Stimulated activated CD8-positive, alpha-beta memory T cell treated with anti-CD3 and anti-CD28 coated beads, Interleukin-12 subunit alpha, Interleukin-12 subunit beta, amount 100 ng/mL, for 1 hour (primary cell): ENCODE data around the gene C14orf119.

ENCODE experiments used
- DNase-seq: peaks from one replicate; pipeline ENCODE4 v3.0.0-alpha.2; 2020; ENCODE audit warnings: low read depth

Gene C14orf119

DNA sequence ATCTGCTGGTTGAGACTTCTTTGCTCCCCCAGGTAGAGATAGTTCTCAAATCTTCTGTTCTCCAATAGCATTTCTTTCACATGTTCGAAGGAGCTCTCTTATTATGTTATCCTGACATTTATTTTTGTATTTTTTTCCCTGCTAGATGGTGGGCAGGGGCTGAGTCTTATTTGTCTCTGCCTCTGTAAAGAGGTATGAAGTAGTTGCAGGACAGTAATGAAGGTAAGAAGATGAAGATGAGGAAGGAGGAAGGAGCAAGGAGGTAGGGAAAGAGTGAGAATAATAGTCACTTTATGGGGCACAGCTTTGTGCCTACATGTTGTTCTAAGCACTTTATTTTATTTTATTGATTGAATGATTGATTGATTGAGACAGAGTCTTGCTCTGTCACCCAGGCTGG is 14.5 kb downstream of the C14orf119 start:
- DNase-seq = no peak

DNA sequence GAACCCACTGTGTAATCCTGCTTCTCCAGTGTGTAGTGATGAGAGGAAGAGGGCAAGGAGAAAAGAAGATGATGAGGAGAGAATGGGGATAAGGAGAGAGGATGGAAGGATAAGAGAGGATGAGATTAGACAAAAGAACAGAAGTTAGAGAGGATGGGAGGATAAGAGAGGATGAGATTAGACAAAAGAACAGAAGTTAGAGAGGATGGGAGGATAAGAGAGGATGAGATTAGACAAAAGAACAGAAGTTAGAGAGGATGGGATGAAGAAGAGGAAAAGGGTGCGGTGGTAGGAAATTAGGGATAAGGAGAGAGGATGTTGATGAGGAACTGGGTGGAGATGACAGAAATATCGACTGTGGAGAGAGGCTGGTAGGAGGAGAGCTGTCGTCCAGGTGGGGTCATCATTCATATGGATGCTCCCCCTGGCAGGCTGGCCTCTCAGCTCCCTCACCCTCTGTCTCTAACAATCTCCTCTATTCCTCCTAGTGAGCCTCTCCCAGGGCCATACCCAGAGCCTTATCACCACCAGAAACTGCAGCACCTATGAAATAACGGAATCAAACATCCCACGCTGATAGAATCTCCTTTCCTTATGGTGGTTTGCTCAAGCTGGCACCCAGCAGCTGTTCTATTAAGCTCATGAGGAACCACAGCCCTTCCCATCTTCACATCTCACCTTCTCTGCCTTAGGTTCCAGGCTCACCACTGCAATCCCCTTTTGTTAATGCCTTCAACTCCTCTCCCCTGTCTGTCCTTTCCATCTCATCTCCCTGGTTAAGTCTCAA is 15.5 kb downstream of the C14orf119 start:
- DNase-seq = no peak

DNA sequence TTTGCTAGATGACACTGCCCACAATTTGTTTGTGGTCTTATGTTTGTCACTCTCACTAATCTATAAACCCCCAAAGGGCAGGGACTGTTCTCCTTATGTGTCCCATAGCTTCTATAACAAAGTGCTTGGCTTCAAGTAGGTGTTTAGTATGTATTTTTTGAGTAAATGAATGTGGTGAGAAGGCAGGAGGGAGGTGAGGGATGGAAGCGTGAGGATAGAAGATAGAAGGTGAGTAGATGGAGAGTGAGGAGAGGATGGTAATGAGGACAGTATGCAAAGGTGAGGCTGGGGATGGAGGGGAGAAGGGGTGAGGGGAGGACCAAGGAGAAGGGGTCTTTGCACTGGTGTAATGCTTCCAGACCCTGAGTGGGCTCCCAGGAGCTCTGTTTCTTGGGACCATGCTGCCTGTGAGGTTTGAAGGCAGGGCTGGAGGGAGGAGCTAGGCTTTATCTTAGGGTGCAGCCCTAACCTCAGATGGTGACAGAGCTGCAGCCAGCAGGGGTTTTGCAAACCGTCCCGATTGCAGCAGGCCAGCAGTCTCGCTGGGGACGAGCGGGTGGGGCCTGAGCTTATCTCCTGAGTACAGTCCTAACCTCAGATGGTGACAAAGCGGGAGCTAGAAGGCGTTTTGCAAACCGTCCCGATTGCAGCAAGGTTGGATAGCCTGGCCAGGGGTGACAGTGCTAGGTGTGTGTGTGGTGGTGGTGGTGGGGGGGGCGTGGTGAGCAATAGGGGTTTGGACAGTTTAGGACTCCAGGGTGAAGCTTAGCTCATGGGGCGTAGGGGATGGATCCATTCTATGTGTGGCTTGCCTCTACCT is 17.3 kb downstream of the C14orf119 start:
- no peak for DNase-seq

DNA sequence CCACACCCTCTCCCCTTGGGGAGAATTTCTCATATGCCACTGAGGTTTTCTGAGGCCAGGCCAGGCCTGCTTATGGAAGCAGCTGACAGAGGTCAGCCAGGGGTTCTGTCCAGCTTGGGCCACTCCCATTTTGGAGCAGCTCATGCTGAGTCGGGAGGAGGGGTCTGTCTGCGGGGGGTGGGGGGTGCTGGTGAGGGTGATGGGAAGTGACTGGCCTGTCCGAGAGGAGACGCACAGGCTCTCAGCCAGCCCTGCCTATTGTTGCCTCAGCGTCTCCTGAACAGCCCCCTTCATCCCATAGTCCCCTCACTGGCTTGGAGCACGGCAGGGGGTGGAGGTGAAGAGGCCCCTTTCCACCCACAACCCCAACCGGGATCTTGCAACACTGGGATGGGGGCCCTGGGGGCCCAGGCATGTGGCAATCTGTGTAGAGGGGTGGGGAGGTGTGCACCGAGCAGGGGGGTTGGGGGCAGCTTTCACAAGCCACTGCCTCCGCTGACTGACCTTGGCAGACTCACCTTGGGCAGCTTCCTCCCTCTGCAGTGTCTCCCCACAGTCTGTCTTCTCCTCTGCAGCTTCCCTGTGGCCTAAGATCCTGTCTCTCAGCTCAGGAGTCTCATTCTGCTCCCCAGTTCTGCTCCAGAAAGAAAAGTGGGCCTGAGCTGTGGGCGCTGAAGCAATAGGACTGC is 18.3 kb downstream of the C14orf119 start:
- no peak for DNase-seq

DNA sequence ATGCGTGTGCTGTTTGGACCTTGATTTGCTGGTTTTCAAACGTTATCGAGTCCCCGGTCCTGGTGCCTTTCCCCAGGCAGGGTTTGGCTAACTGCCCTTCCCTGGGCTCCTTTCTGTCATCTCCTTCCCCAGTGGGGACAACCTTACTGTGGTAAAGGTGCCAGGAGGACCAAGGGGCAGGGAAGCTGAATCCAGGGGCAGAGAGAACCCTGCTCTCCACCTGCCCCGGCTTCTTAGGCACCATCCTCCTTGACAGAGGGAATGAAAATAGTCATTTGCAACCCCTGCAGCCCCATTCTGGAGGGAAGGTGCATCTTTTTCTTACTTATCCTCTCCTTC is 18.8 kb downstream of the C14orf119 start:
- no peak for DNase-seq

DNA sequence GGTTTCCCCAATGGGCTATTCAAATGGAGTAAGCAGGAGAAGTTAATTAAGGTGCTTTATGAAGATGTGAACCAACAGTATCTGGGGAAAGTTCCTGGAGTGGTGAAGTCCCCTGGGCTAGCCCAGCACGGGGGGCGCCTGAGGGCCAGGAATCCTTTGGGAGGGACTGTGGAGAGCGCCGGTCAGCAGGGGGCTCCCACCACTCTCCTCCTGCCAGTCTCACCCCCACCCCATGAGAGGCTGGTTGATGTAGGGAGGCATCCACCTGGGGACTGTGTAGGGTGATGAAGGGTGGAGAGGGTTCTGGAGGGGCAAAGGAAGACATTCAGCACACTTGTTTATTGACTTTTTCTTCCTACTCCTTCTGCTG is 19.3 kb downstream of the C14orf119 start:
- no peak for DNase-seq

DNA sequence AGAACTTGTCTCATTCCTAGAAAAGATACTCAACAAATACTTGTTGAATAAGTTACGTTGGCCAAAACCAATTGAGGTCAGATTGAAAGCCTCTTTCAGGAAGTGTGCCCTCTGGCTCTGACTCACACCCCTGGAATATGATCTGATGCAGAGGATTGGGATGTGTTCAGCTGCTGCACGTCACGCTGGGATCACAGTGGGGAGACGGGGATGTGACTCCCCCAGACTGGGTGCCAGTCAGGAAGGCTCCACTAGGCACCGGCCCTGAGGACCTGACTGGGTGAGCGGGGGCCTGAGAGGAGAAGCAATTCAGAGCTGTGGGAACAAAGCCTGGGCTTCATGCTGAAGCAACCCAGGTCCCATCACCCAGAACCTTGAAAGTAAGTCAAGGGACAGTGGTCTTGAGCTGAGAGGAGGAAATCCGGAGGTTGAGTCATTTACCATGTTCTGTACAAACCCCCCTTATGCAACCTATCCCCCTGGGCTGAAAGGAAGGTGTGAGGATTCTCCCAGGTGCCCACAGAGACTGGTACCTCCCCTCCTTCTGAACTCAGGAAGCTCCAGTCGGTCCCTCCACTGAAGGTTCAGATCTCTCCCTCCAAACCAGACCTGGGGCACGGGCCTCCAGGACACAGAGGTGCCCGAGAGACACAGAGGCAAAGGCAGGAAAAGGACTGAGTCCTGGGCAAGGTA is 19.9 kb downstream of the C14orf119 start:
- no peak for DNase-seq

DNA sequence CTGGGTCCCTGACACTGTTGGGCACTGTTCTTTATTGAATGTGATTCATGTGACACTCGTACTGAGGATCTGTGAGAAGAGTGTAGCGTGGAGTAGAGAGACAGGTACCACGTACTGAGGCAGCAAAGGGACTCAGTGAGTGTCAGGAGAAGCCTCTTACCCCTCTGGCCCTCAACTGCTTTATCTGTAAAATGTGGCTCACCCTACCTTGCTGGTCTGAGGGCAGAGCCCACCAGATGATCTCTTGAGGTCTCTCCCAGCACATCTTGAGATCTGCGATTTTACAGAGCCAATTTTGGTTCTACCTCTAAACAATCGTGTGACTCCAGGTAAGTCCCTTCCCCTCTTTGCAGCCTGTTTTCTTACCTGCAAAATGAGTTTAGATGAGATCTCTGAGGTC is 20.6 kb downstream of the C14orf119 start:
- no peak for DNase-seq

DNA sequence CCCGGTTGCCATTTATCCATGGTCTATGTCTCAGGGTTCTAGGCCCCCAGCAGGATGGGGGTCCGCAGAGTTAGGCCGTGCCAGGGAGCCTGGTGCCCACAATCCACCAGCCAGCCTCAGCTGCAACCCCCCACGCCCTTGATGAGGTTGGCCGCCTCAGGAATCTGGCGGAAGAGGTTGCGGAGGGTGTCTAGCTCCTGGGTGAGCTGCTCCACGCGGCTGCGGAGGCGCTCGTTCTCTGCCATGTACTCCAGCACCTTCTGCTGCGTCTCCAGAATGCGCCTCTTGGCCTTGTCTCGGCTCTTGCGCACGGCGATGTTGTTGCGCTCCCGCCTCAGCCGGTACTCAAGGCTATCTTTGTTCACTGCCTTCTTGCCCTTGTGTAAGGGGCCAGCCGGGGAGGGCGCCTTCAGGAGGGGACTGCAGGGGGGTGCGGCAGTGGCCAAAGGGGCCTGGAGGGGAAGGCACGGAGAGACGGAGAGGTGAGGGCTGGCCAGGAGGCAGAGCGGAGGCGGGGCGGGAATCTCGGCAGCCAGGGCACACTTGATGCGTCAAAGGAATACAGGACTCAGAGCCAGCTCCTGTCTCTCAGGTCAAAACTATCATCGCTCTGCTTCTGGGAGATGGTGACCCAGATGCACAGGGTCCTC is 22.2 kb downstream of the C14orf119 start:
- no peak for DNase-seq

DNA sequence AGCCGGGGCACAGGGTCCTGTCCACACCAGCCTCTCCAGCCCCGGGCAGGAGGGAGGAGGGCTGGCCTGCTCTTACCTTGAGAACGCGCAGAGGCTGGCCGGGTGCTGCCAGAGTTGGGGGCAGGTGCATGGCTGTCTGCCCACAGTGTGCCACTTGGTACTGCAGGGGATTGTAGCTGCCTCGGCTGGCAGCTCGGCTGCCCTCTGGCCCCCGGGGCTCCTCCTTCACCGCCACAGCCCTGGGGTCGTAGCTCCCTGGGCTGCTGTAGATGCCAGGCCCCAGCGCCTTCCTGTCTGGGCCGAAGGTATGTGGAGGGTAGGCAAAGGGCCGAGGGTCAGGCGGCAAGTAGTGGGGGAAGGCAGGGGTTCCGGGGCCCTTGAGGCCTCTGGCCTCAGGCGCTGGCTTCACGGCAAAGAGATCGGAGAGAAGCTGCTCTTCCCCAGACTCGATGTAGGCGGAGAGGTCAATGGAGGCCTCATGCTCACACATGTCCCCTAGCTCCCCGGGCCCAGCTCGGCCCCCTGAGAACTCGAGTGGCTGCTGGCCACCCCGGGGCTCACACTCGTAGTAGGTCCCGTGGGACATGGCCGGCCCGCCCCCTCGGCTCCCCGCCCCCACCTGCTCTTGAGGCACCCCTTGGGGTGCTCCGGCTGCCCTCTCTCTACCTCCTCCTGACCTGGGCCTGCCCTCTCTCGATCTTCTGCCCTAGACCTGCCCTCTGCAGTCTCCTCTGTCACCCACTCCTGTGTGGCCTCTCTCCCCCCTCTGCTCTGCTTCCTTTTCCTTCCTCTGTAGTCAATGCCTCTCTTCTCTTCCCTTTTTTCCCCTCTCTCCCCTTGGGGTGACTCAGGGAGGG is 23.4 kb downstream of the C14orf119 start, which contains the start of gene CEBPE:
TSS of gene CEBPE (minus strand) at position 750 of the 857 bp plus-strand sequence. CDS start at position 586, 164 bp downstream.
- no peak for DNase-seq

DNA sequence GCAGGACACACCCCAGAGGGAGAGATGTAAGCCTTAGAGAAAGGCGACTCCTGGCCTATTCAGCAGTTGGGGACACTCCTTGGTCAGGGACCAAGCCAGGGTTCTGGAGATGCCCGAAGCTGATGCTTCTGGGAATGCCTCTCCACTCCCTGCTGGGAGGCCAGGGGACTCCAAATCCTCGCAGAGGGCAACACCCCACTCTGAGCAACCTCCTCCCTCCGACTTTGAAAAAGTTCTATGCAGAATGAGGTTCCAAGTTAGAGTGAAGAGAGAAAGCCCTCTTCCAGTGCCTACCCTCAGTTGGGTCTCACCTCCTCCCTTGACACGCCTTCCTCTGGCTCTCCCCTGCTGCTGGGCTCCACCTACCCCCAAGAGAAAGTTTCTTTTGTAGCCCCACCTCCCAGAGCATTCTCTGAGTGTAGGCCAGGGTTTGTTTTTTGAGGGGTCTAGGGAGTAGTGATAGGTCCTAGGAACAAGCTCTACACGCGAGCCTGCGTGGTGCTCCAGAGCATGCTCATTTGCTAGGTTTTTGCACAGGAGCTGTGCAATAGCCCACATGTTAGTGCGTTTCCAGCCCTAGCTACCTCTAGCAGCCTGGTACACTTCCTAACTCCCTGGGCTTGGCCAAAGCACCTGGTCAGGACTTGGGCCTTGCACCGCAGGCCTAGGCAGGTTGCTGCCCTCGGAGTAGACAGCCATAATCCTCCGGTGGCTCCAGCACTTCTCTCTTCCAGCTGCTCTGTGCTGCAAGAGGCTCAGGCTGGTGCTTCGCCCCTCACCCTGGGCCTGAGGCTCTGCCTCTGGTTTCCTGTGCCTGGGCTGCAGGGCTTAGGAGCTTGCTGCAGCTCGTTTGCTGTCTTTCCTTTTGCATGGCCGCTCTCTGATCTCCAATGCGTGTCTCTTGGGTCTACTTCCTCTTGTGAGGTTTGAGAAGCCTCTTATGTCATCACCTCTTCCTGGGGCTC is 24.3 kb downstream of the C14orf119 start:
- no peak for DNase-seq

DNA sequence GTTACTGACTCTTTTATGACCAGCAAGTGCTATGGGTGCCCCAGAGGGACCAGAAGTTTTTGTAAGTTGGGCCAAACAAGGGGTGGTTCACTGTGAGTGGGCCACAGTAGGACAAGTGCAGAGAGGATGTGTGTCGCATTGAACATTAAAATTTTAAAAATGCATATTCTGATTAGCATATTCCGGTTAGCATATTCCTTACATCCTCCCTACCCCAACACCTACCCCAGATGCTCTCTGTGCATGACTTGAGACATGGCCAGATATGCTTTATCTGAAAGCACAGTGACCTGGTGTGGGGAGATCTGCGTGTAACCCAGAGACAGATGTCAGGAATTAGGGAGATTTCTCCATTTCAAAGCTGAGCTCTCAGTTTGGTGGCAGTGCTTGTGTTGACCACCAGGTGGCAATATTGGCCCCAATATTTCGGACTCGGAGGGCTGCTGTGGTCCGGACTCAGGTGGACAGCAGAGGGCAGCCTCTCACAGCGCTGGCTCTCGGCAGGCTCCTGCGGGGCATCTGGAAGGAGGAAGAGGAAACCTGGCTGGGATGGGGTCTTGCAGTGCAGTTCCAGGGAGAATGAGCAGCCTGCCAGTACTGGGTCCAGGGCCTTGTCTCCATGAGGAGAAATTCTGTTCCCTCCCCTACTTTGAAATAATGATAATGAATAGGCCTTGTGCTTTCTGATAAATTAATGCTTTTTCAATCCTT is 25.4 kb downstream of the C14orf119 start:
- peak; percentile 59 for DNase-seq

DNA sequence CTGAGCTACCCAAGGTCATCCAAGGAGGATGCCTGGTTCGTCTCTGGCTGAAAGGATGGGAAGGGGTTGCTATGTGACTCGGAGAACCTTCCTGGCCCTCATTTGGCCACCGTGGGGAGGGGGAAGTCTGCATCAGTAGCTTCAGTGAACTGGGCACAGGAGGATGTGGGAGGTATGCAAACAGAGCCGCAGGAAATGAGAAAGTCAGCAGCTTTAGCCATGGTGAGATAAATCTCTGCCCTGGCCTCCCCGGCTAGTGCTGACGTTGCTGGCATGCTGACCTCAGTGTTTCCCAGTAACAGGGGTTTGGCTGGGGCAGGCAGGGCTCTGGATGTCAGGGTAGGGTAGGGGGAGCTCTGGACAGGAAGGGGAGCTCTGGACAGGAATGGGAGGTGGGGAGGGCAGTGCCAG is 26.1 kb downstream of the C14orf119 start:
- no peak for DNase-seq

DNA sequence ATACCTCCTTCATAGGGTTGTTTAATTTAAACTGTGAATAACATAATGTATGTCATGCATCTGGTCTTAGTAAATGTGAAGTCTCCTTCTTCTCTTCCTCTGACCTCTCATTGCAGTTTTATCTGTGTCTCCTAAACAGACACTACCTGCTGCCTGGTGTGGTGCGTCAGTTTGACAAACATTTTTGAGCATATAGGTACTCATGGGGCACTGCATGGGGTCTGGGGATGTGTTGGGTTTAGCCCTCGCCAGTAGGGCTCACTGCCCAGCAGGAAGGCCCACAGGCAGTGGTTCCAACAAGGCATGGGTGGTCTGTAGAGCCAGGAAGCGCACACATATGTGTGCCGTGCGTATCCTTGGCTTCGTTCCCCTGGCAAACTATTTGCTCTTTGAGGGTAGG is 26.8 kb downstream of the C14orf119 start:
- no peak for DNase-seq

DNA sequence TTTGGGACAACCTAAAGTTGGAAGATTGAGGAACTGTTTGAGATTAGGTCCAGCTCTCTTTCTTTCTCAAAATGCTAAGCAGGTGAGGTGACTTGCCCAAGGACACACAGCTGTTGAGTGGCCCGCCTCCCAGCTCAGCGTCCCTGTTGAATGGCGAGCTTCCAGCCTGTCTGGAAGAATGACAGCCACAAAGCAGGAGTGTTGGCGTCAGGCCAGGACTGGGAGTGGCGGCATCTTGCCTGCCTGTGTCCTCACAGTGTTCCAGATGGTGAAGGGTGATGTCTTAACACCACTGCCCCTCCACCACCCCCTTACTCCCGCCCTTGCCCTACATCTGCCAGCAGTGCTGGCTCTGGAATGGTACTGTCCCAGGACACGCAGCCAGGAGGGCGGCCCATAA is 28.1 kb downstream of the C14orf119 start:
- no peak for DNase-seq

DNA sequence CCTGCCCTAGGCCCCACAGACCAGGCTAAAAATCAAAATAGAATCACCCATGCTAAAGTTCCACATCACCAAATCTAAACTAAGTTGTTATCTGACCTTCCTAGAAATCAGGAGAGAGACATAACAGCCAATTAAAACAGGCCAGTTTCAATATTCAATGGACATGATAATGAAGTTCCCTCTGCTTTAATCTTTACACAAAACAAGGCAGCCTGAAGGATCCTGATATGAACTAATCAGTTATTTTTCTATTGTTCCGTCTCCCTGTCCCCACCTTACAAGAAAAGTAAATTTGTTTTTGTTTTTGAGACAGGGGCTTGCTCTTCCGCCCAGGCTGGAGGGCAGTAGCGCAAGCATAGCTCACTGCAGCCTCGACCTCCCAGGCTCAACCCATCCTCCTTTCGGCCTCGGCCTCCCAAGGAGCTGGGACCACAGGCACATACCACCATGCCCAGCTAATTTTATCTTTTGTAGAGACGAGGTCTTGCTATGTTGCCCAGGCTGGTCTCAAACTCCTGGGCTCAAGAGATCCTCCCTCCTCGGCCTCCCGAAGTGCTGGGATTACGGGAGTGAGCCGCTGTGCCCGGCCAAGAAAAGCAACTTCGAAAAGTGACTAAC is 29.1 kb downstream of the C14orf119 start:
- no peak for DNase-seq

DNA sequence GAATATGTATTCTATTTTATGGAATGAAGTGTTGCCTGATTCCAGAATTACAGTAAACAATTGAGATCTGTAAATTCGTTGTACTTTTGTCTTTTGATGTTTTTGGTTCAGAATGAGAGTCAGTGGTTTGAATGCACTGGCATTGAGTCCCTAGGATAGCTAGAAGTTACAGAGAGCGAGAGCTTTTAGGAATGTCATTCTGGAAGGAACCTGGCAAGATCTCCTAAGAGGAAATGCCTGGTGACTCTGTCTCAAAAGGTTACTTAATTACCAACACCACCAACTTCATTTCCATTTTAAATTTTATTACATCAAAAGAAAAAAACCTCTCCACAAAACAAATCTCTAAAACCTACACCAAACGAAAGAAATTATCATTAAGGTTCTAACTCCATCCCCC is 29.7 kb downstream of the C14orf119 start:
- DNase-seq = no peak

DNA sequence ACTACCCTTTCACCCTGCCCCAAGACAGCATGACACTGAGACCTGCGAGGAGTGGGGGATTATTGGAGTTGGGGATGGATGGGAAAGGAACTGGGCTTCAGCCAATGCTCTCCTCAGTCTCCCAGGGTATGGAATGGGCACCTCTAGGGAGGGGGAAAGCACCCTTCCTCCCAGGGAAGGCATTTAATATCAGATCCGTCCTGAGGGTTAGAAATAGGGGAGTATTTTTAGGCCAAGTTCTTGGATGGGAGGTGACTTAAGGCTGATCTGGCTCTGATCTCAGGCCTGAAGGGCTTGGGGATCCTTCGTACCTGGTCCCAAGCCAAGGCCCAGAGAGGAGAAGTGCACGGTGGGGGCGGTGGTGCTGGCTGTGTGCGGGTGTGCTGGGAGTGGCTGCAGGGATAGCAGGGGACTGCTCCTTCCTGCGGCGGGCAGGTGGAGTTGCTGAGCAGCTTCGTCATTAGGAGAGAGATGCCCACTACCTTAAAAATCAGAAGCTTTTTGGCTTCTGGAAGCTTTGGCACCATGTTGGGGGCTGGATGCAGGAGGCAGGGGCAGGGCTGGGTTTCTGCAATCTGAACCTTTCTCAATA is 30.7 kb downstream of the C14orf119 start:
- DNase-seq = no peak
